Measurements from ENCODE around the gene NRP1.

Gene NRP1

DNA sequence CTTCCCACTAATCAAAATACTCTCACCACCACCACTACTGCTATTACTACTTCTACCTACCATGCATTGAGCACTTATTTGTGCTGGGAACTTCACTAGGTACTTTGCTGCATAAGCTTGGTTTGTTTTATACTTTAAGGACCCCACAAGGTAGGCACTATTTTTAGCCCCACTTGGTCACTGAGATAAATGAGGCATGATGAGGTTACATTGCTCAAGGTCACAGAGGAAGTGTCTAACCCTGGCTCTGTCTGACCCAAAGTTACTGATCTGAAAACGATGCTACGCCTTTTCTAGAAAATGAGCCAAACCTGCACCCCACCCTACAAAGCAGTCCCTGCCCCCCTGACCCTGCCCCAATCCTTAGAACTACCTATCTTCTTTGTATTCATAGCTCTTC is 35.6 kb downstream of the NRP1 start:
- Mint-ChIP-seq H3K27ac (no peak overlapping the region), H3K4me1 (ENCODE audit: low read depth) (peaks cover 19% of the 10 kb centered on the region), H3K9me3 (ENCODE audit: low read depth) (no peaks in the 10 kb centered on the region), H3K36me3 (no peaks in the 10 kb centered on the region), H3K27me3 (no peaks in the 10 kb centered on the region), H3K4me3 (no peak overlapping the region)

DNA sequence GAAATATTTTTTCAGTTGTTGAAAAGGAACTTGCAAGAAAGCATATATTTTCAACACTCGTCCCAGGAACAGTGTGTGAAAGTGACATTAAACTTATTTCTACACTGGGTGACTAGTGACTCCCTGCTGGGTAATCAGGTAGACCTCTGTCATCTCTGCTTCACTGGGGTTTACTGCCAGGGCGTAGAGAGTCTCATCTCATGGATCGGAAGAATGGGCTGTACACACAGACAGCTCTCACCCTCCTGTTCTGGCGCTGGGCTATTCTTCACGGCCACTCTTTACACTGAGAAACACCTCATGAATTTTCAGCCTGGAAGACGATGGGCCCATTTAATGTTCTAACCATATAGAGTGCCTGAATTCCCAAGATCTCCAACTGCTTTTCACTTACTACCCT is 36.4 kb downstream of the NRP1 start:
- H3K4me3 Mint-ChIP-seq = no peak overlapping the region
- no peaks in the 10 kb centered on the region for H3K27me3 Mint-ChIP-seq
- H3K4me1 Mint-ChIP-seq (ENCODE audit: low read depth) = peaks cover 19% of the 10 kb centered on the region
- H3K9me3 Mint-ChIP-seq (ENCODE audit: low read depth) = no peaks in the 10 kb centered on the region
- H3K27ac Mint-ChIP-seq = no peak overlapping the region
- no peaks in the 10 kb centered on the region for H3K36me3 Mint-ChIP-seq

DNA sequence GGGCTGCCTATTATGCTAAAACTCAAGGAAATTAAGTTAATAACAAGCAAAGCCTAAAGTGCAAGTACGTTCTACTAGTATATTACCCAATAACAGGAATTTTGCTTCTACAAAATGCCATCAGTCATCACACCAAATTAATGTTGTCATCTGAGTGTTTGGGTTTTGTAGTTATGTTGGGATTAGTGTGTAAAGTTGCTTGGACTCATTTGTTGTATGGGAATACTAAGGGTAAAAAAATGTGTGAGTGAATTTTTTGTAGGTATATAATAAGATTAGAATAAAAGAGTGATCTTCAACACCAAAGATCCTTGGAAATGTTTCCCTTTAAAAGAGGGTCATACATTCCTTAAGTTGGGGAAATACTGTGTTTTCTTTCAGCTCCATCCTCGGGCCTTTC is 38.6 kb downstream of the NRP1 start:
- H3K36me3 Mint-ChIP-seq = peaks cover 2% of the 10 kb centered on the region
- no peak overlapping the region for H3K27ac Mint-ChIP-seq
- peaks cover 6% of the 10 kb centered on the region for H3K4me1 Mint-ChIP-seq (ENCODE audit: low read depth)
- H3K9me3 Mint-ChIP-seq (ENCODE audit: low read depth) = no peaks in the 10 kb centered on the region
- no peaks in the 10 kb centered on the region for H3K27me3 Mint-ChIP-seq
- no peak overlapping the region for H3K4me3 Mint-ChIP-seq

DNA sequence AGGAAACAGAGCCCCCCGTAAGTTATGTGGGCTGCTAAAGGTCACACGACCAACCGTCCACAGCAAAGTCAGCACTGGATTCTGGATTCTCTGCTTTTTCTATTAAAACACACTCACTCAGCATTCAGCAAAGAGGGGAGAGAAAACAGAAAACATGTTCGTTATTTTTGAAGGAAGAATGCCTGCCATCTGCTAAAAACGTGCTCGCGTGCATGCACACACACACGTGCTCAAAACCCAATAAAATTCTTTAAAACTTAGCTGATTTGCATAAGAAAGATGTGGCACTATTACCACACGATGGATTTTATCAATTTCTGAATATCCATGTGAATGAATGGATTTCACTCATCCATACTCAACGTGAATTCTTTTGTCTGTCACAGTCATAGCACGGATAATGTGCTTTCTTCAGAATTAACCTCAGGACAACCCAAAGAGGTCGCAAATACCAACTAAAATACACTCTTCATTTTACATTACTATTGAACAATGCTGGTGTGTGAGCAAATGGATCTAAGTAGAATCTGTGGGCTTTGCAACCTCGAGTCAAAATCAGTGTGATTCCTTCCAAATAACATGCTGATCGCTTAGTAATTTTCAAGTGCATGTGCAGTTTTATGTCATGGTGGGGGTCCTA is 40.8 kb downstream of the NRP1 start:
- Mint-ChIP-seq H3K4me1 (ENCODE audit: low read depth) (peaks cover 4% of the 10 kb centered on the region), H3K9me3 (ENCODE audit: low read depth) (no peaks in the 10 kb centered on the region), H3K27ac (no peak overlapping the region), H3K4me3 (no peak overlapping the region), H3K27me3 (peaks cover 5% of the 10 kb centered on the region), H3K36me3 (peaks cover 2% of the 10 kb centered on the region)

DNA sequence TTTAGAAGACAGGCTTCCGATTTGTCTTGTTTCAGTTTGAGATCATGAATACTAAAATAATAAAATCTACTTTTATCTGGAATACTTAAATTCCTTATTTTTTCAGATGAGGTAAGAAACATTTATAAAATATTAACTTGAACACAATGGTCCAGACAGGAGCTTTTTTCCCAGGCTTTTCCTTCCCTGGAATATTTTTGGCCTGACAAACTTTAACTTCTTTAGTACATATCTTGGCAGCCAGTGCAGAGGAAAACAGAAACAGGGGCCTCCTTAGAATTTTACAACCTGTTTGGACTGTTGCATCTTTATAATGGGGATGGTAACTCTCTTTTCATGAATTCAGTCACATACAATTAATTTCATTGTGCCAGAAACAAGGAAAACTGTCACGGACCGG is 41.4 kb downstream of the NRP1 start:
- Mint-ChIP-seq H3K4me1 (ENCODE audit: low read depth) (peaks cover under 1% of the 10 kb centered on the region), H3K4me3 (no peak overlapping the region), H3K9me3 (ENCODE audit: low read depth) (no peaks in the 10 kb centered on the region), H3K27me3 (peaks cover 5% of the 10 kb centered on the region), H3K27ac (no peak overlapping the region), H3K36me3 (peaks cover 2% of the 10 kb centered on the region)

DNA sequence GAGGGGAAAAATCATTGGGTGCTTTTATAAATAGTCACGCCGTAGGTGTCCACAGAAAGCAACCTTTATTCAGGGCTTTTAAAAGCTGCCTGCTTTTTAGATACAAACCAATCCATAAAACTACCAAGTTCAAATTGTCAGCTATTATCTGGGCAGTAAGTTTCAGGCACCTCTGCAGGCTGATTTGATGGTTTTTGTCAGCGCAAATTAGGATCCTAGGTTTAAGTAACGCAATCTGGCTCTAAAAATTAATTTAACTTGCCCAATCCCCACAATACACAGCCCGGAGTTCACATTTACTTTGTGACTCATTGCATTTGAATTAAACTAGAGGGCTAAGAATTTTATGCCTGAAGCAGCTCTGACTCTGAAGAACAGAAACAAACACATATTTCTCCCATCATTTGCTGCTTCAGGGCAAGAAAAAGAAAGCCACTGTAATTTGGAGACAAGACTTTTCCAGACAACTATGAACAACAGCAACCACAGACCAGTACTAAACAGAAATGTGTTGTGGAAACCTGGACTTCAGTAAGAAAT is 43.3 kb downstream of the NRP1 start:
- H3K36me3 Mint-ChIP-seq = peaks cover 2% of the 10 kb centered on the region
- H3K27ac Mint-ChIP-seq = no peak overlapping the region
- H3K4me3 Mint-ChIP-seq = no peak overlapping the region
- H3K27me3 Mint-ChIP-seq = peaks cover 5% of the 10 kb centered on the region
- no peaks in the 10 kb centered on the region for H3K9me3 Mint-ChIP-seq (ENCODE audit: low read depth)
- H3K4me1 Mint-ChIP-seq (ENCODE audit: low read depth) = no peaks in the 10 kb centered on the region

DNA sequence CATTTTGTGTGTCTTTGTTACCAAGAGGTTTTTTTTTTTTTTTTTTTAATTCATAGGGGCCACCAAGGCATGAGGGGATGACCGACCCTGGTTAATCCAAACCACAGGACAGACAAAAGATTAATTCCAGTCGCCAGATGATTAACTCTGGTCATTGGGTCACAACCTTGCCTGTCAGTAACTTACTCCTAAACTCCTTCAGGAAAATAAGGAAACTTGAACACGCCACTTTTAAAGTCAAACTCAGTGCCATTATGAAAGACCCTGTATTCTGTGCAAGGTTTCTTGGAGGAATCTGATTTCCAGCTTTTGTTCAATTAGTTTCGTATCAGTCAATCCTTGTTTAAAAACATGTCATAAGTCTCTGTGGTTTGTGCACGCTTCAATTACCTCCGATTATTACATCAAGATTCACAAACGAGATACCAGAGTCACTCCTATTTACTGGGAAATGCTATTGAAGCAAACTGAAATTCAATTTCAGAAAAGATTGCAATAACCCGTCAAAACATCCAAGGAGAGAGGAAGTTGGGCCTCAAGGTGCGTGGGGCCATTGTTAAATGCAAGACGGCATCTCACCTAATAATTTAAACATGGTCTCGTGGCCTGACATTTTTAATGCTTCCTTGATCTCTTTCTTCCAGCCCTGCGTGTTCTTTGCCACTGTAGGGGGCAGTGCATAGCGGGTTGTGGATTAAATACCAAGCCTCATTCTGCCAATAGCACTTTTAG is 44.0 kb downstream of the NRP1 start:
- Mint-ChIP-seq H3K4me3 (no peak overlapping the region), H3K27ac (no peak overlapping the region), H3K4me1 (ENCODE audit: low read depth) (no peaks in the 10 kb centered on the region), H3K9me3 (ENCODE audit: low read depth) (no peaks in the 10 kb centered on the region), H3K27me3 (peaks cover 7% of the 10 kb centered on the region), H3K36me3 (peaks cover 2% of the 10 kb centered on the region)

DNA sequence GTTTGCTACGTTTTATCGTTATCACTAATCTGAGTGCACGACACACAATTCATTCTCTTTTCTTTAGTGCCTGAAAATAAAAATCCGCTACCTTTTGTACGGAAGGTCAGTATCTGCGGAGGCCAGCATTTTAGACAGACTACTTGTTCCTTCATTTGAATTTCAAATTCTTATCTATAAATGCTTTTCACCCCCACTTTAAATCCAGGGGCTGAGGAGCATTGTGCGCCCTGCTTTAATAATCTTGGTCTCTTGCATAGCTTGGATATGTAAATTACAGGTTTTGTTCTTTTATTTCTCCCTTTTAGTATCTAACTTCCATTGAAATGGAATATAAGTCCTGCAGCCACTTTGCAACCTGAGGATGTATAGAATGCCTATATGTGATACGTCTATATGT is 44.7 kb downstream of the NRP1 start:
- no peak overlapping the region for H3K4me3 Mint-ChIP-seq
- peaks cover 2% of the 10 kb centered on the region for H3K36me3 Mint-ChIP-seq
- no peaks in the 10 kb centered on the region for H3K9me3 Mint-ChIP-seq (ENCODE audit: low read depth)
- no peak overlapping the region for H3K27ac Mint-ChIP-seq
- H3K4me1 Mint-ChIP-seq (ENCODE audit: low read depth) = no peaks in the 10 kb centered on the region
- peaks cover 10% of the 10 kb centered on the region for H3K27me3 Mint-ChIP-seq

DNA sequence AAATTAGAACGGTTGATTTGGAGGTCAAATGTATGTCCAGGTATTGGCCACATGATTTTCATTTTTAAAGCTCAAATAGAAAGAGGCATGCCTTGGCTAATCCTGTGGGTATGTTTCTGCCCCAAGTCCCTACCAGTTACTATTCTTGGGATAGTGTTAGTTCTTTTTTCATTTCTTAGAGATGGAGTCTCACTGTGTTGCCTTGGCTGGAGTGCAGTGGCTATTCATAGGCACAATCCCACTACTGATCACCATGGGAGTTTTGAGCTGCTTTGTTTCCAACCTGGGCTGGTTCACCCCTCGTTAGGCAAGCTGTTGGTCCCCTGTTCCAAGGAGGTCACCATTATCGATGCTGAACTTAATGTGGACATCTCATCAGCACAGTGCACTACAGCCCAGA is 46.3 kb downstream of the NRP1 start:
- H3K27me3 Mint-ChIP-seq = peaks cover 10% of the 10 kb centered on the region
- H3K27ac Mint-ChIP-seq = no peak overlapping the region
- H3K36me3 Mint-ChIP-seq = peaks cover 2% of the 10 kb centered on the region
- no peak overlapping the region for H3K4me3 Mint-ChIP-seq
- no peaks in the 10 kb centered on the region for H3K9me3 Mint-ChIP-seq (ENCODE audit: low read depth)
- no peaks in the 10 kb centered on the region for H3K4me1 Mint-ChIP-seq (ENCODE audit: low read depth)

DNA sequence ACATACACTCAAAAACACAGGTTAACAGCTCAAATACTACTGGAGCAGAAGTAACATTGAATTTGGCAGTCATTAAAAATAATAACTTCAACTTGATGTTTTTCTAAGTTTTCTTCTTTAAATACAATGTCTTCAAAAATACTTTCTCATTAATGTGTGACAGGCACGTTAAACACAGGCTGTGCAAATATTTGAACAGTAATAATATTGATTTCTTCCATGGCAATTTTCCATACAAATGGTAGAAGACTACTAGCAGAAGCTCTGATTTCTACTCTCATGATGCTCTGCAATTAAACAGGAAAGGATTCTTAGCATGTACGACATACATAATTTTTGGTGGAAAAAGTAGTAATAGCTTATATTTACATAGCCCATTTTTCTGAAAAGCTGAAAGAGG is 47.4 kb downstream of the NRP1 start:
- no peak overlapping the region for H3K4me3 Mint-ChIP-seq
- no peaks in the 10 kb centered on the region for H3K9me3 Mint-ChIP-seq (ENCODE audit: low read depth)
- no peaks in the 10 kb centered on the region for H3K4me1 Mint-ChIP-seq (ENCODE audit: low read depth)
- H3K36me3 Mint-ChIP-seq = peaks cover 2% of the 10 kb centered on the region
- no peak overlapping the region for H3K27ac Mint-ChIP-seq
- H3K27me3 Mint-ChIP-seq = peaks cover 10% of the 10 kb centered on the region

DNA sequence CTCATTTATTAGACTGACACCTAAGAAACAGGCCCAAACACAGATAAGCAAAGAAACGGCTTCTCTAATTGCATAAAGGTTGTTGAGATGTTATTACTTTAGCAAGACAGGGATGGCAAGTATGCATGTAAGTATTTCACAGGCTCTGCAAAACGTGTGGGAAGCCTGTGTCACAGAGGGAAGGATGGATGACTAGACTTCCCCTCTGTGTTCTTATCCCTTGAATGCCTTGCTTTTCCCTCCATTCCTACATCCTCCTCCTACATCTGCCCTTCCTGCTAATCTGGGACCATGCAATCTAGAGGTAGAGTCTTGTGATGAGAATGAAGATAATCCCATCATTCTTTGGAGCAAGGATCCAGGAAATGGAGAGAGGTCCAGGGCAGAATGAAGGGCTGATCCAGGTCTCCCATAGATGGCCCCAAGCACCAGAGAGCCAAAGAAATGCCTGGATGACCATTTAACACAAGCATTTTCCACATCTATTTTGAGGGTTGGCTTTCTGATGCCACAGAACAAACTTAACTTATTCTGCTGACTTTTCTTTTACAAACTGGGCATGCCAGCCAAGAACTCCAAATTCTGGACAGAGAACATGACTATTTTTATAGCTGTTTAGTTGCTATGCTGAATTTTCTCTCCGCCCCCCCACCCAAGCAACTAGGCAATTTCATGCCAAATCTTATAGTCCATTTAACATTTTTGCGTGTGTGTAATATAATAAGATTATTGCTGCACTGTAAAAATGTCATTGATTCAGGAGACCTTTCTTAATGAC is 48.1 kb downstream of the NRP1 start:
- Mint-ChIP-seq H3K4me3 (no peak overlapping the region), H3K27ac (no peak overlapping the region), H3K27me3 (peaks cover 10% of the 10 kb centered on the region), H3K9me3 (ENCODE audit: low read depth) (no peaks in the 10 kb centered on the region), H3K4me1 (ENCODE audit: low read depth) (no peaks in the 10 kb centered on the region), H3K36me3 (no peaks in the 10 kb centered on the region)

DNA sequence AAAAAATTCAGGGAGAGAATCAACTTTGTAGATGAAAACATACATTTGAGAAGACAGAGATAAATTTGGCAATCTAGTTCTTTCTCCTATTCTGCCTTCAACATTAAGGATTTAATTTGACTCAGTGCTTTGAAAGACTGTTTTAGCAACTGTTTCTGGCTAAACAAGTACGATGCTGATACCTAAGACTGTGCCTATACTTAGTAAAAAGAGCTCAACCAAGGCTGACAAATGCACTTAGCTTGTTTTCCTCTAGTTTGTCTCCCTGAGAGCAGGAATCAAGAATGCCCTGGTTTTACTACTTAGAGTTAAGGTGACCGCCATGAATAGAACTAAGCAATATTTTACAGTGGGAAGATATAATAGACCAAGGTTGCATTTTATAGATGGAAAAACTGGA is 49.5 kb downstream of the NRP1 start:
- no peaks in the 10 kb centered on the region for H3K36me3 Mint-ChIP-seq
- H3K4me3 Mint-ChIP-seq = no peak overlapping the region
- H3K9me3 Mint-ChIP-seq (ENCODE audit: low read depth) = no peaks in the 10 kb centered on the region
- H3K27ac Mint-ChIP-seq = no peak overlapping the region
- no peaks in the 10 kb centered on the region for H3K4me1 Mint-ChIP-seq (ENCODE audit: low read depth)
- peaks cover 10% of the 10 kb centered on the region for H3K27me3 Mint-ChIP-seq

DNA sequence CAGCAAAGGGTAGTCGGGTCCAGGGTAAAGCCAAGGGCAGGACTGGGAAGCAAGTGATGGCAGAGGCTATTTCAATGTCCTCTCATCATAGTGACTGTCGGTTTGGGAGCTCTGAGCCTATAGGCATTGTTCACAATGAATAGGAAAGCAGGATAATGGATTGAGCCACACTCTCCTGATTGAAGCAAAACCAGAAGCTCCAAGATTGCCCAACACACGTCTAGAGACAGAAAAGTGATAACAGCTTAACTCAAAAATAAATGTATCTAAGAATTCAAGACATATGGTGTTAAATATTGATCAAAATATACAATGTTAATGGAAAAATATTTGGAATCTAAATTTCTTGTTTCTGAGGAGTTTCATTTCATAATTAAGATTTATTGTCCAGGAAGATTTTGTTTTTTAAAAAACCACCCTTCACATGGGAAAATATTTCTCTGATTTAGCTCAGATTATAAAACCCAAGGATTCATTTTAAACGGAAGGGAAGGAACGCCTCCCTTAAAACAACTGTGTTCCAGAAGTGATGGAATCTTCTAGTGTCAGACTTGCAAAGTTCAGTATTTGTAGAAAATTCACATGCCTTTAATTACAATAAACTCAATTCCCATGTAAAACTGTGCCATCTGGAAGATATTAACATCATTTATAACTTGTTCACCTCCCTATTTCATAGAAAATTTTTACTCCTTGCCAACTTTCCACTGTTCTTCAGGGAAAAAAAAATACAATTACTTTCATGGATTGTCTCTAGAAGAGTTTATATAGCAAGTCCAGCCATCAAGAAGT is 54.5 kb downstream of the NRP1 start:
- Mint-ChIP-seq H3K27ac (no peak overlapping the region), H3K27me3 (peaks cover 1% of the 10 kb centered on the region), H3K36me3 (no peaks in the 10 kb centered on the region), H3K4me3 (no peak overlapping the region), H3K4me1 (ENCODE audit: low read depth) (no peaks in the 10 kb centered on the region), H3K9me3 (ENCODE audit: low read depth) (no peaks in the 10 kb centered on the region)

DNA sequence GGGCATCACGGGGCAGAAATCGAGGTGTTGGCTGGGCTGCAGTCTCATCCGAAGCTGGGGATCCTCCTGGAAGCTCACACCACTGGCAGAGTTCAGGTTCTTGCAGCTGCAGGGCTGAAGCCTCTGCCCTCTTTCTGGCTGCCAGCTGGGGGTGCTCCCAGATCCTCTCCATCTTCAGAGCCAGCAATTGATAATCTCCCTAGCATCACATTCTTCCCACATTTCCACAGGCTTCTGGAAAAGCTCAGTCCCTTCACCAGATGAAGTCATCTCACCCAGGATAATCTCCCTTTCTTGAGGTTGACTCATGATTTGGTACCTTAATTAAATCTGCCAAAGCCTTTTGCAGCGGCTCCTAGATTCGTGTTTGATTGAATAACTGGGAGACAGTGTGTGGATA is 55.2 kb downstream of the NRP1 start:
- H3K4me1 Mint-ChIP-seq (ENCODE audit: low read depth) = no peaks in the 10 kb centered on the region
- H3K36me3 Mint-ChIP-seq = no peaks in the 10 kb centered on the region
- H3K27ac Mint-ChIP-seq = no peak overlapping the region
- no peak overlapping the region for H3K4me3 Mint-ChIP-seq
- H3K9me3 Mint-ChIP-seq (ENCODE audit: low read depth) = no peaks in the 10 kb centered on the region
- no peaks in the 10 kb centered on the region for H3K27me3 Mint-ChIP-seq

DNA sequence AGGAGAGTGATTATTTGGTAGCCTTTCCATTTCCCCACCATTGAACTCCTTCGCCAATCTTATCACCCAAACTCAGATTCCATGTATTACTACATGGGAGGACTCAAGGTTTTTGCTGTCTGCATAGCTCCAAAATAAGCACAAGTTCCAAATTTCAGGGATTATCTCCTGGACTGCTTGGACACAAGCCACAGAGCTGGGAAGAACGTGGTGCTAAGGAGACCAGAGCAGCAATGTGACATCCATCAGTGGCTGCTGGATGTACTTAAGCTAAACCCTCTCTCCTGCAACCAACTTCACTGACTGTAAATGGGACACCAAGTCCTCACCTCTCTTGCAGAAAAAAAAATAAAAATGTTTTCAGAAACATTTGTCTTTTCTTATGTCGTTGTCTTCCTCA is 56.3 kb downstream of the NRP1 start:
- no peak overlapping the region for H3K27ac Mint-ChIP-seq
- no peaks in the 10 kb centered on the region for H3K36me3 Mint-ChIP-seq
- no peaks in the 10 kb centered on the region for H3K27me3 Mint-ChIP-seq
- H3K9me3 Mint-ChIP-seq (ENCODE audit: low read depth) = no peaks in the 10 kb centered on the region
- no peaks in the 10 kb centered on the region for H3K4me1 Mint-ChIP-seq (ENCODE audit: low read depth)
- H3K4me3 Mint-ChIP-seq = no peak overlapping the region
